SU-DHL-6 (cell line): Measurements from ENCODE around the gene MYL2.

ENCODE experiments used
- H2AFZ ChIP-seq: fragments of 200-600 bp; sonication (generic); 2 replicates; pipeline ENCODE4 v1.6.1; 2014; ENCODE audit warnings: low read depth, mild to moderate bottlenecking, moderate library complexity, mixed read lengths, antibody characterized with exemption, low read length; ENCODE audit not compliant: severe bottlenecking
- H3F3A ChIP-seq: fragments of 200-600 bp; shearing (Covaris generic); 2 replicates; pipeline ENCODE4 v1.6.0; 2016; ENCODE audit warnings: antibody characterized with exemption, mild to moderate bottlenecking; ENCODE audit not compliant: insufficient read depth
- H3K27ac ChIP-seq: fragments of 200-600 bp; sonication (generic); 2 replicates; pipeline ENCODE4 v1.5.1; 2016; ENCODE audit warnings: low read depth, mild to moderate bottlenecking, low read length, moderate library complexity, mixed read lengths
- H3K27me3 ChIP-seq: fragments of 200-600 bp; sonication (generic), shearing (Covaris generic); 2 replicates; pipeline ENCODE4 v1.6.0; 2014; ENCODE audit warnings: mild to moderate bottlenecking, low read length
- H3K36me3 ChIP-seq: fragments of 200-600 bp; sonication (generic); 2 replicates; pipeline ENCODE4 v1.6.1; 2014; ENCODE audit warnings: mild to moderate bottlenecking, low read length, mixed read lengths
- H3K4me2 ChIP-seq: fragments of 300-600, 200-600 bp; shearing (Covaris generic), sonication (generic); 2 replicates; pipeline ENCODE4 v1.6.0; 2014; ENCODE audit warnings: low read length, low read depth, mild to moderate bottlenecking; ENCODE audit not compliant: poor library complexity, severe bottlenecking
- H3K4me3 ChIP-seq: fragments of 200-600 bp; sonication (generic); 2 replicates; pipeline ENCODE4 v1.5.1; 2014; ENCODE audit warnings: antibody characterized with exemption, low read length, mild to moderate bottlenecking, mixed read lengths; ENCODE audit not compliant: insufficient read depth, poor library complexity, severe bottlenecking
- H3K79me2 ChIP-seq: fragments of 200-600 bp; sonication (generic); 2 replicates; pipeline ENCODE4 v1.6.1; 2014; ENCODE audit warnings: mild to moderate bottlenecking, low read length, moderate library complexity; ENCODE audit not compliant: insufficient read depth
- H3K9ac ChIP-seq: fragments of 200-600 bp; sonication (generic); 2 replicates; pipeline ENCODE4 v1.7.0; 2014; ENCODE audit warnings: mild to moderate bottlenecking, low read length
- H3K9me2 ChIP-seq: fragments of 200-600 bp; sonication (generic); replicated peaks from 2 replicates; pipeline ENCODE4 v1.6.1; 2014; ENCODE audit warnings: low read length; ENCODE audit not compliant: insufficient read depth
- H3K9me3 ChIP-seq: fragments of 200-600 bp; sonication (generic); 2 replicates; pipeline ENCODE4 v1.6.1; 2014; ENCODE audit warnings: low read length, mixed read lengths; ENCODE audit not compliant: insufficient read depth
- H4K20me1 ChIP-seq: fragments of 200-600 bp; sonication (generic); 2 replicates; pipeline ENCODE4 v1.6.1; 2014; ENCODE audit warnings: low read depth, mild to moderate bottlenecking, antibody characterized with exemption, low read length, moderate library complexity, mixed read lengths
- EZH2phosphoT487 ChIP-seq: fragments of 200-600 bp; sonication (generic), shearing (Covaris generic); conservative IDR thresholded peaks from 2 replicates; pipeline ENCODE4 v1.6.1; 2018; ENCODE audit warnings: mild to moderate bottlenecking, antibody characterized with exemption, low read length, moderate library complexity, mixed read lengths
- TF ChIP-seq, protein P1 (sequence below): fragments of 200-600 bp; sonication (generic); IDR thresholded peaks from one replicate; pipeline ENCODE4 v1.5.1; 2017; ENCODE audit warnings: antibody characterized with exemption, mild to moderate bottlenecking, low read length, moderate library complexity; ENCODE audit not compliant: insufficient read depth, poor library complexity, severe bottlenecking

MYL2 gene

DNA sequence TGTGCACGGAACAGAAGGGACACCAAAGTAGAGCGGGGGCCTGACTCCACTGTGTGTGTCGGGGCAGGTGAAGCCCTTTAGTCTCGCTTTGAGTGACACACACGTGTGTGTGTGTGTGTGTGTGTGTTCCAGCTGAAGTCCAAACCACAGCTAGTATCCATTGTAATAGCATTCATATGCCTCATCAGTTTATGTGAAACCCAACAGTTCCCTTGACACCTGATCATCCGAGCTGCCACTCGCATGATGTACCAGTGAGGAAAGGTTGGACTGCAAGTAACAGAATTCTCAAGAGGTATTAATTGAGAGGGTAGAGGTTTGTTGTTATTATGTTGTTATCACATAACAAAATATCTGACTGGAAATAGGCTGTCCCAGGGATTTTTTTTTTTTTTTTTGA, 57.2 kb downstream of the MYL2 start:
- no peaks in the 10 kb centered on the region for H4K20me1 ChIP-seq
- no peak for TF ChIP-seq EZH2phosphoT487
- TF ChIP-seq, protein P1, sequence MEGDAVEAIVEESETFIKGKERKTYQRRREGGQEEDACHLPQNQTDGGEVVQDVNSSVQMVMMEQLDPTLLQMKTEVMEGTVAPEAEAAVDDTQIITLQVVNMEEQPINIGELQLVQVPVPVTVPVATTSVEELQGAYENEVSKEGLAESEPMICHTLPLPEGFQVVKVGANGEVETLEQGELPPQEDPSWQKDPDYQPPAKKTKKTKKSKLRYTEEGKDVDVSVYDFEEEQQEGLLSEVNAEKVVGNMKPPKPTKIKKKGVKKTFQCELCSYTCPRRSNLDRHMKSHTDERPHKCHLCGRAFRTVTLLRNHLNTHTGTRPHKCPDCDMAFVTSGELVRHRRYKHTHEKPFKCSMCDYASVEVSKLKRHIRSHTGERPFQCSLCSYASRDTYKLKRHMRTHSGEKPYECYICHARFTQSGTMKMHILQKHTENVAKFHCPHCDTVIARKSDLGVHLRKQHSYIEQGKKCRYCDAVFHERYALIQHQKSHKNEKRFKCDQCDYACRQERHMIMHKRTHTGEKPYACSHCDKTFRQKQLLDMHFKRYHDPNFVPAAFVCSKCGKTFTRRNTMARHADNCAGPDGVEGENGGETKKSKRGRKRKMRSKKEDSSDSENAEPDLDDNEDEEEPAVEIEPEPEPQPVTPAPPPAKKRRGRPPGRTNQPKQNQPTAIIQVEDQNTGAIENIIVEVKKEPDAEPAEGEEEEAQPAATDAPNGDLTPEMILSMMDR: no peak

GRCh38 chr12:110862329-110862728, 58.0 kb downstream of the MYL2 start:
- Histone ChIP-seq H3F3A (no peaks in the 10 kb centered on the region), H3K27me3 (no peaks in the 10 kb centered on the region), H3K4me3 (no peak overlapping the region), H3K9me2 (no peaks in the 10 kb centered on the region), H3K9ac (no peak overlapping the region), H3K79me2 (no peaks in the 10 kb centered on the region), H2AFZ (no peak overlapping the region), H3K9me3 (no peaks in the 10 kb centered on the region), H3K27ac (no peak overlapping the region), H3K36me3 (no peaks in the 10 kb centered on the region), H4K20me1 (no peaks in the 10 kb centered on the region), H3K4me2 (no peak overlapping the region)
- TF ChIP-seq EZH2phosphoT487: no peak
- TF ChIP-seq, protein P1: no peak

More for the DNA sequence above, 57.2 kb downstream of the MYL2 start:
- H2AFZ ChIP-seq: no peak overlapping the region
- H3K9ac ChIP-seq: no peak overlapping the region
- H3K27me3 ChIP-seq: no peaks in the 10 kb centered on the region
- no peaks in the 10 kb centered on the region for H3K36me3 ChIP-seq
- H3K79me2 ChIP-seq: no peaks in the 10 kb centered on the region
- no peaks in the 10 kb centered on the region for H3K9me2 ChIP-seq
- no peaks in the 10 kb centered on the region for H3K9me3 ChIP-seq
- no peak overlapping the region for H3K27ac ChIP-seq
- H3K4me2 ChIP-seq: no peak overlapping the region
- no peaks in the 10 kb centered on the region for H3F3A ChIP-seq
- H3K4me3 ChIP-seq: no peak overlapping the region

DNA sequence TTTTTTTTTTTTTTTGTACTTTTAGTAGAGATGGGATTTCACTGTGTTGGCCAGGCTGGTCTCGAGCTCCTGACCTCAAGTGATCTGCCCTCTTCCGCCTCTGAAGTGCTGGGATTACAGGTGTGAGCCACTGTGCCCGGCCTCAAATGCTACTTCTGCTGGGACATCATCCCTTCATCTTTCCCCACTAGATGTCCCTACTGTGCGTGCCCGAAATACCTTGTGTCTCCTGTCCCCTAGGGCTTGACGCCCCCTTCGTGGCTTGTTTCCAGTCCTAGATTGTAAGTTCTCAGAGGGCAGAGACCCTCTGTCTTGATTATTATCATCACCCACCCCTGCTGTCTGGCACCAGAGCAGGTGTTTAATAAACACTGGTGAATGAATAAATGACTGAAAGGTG, 58.6 kb downstream of the MYL2 start:
- Histone ChIP-seq H3K4me3 (no peak overlapping the region), H3K27me3 (no peaks in the 10 kb centered on the region), H3K27ac (no peak overlapping the region), H3K79me2 (no peaks in the 10 kb centered on the region), H3K36me3 (no peaks in the 10 kb centered on the region), H3F3A (no peaks in the 10 kb centered on the region), H3K9me2 (no peaks in the 10 kb centered on the region), H2AFZ (no peak overlapping the region), H3K9me3 (no peaks in the 10 kb centered on the region), H3K4me2 (no peak overlapping the region), H3K9ac (no peak overlapping the region), H4K20me1 (no peaks in the 10 kb centered on the region)
- TF ChIP-seq, protein P1: peak; percentile 46
- no peak for TF ChIP-seq EZH2phosphoT487
